ENCODE measurements around the gene RNF217.

- TF ChIP-seq, protein P1, sequence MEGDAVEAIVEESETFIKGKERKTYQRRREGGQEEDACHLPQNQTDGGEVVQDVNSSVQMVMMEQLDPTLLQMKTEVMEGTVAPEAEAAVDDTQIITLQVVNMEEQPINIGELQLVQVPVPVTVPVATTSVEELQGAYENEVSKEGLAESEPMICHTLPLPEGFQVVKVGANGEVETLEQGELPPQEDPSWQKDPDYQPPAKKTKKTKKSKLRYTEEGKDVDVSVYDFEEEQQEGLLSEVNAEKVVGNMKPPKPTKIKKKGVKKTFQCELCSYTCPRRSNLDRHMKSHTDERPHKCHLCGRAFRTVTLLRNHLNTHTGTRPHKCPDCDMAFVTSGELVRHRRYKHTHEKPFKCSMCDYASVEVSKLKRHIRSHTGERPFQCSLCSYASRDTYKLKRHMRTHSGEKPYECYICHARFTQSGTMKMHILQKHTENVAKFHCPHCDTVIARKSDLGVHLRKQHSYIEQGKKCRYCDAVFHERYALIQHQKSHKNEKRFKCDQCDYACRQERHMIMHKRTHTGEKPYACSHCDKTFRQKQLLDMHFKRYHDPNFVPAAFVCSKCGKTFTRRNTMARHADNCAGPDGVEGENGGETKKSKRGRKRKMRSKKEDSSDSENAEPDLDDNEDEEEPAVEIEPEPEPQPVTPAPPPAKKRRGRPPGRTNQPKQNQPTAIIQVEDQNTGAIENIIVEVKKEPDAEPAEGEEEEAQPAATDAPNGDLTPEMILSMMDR (IDR thresholded peaks at IDR 0.05 in 8 of 11, conservative IDR thresholded peaks at IDR 0.05 in 3 of 11): no peak
- TF ChIP-seq POLR2AphosphoS5 (IDR thresholded peaks at IDR 0.05) (no peak), POLR2A (IDR thresholded peaks at IDR 0.05) (no peak)
These were observed 169.8 kb downstream of the RNF217 start for GRCh38 chr6:125132058-125132457.
